Loucy (cell line): ENCODE data around the gene ARHGAP6.

Experiments used
- H2AFZ ChIP-seq: fragments of 200-600 bp; sonication (generic); 2 replicates; pipeline ENCODE4 v1.6.0; 2016; ENCODE audit warnings: antibody characterized with exemption, mild to moderate bottlenecking, low read length, moderate library complexity
- H3F3A ChIP-seq: fragments of 200-600 bp; 2 replicates; pipeline ENCODE4 v1.6.0; 2016; ENCODE audit warnings: antibody characterized with exemption, low read depth, mild to moderate bottlenecking
- H3K27me3 ChIP-seq: fragments of 200-600 bp; sonication (generic); 2 replicates; pipeline ENCODE4 v1.6.1; 2014; ENCODE audit warnings: low read length, mild to moderate bottlenecking; ENCODE audit not compliant: insufficient read depth, poor library complexity, severe bottlenecking
- H3K36me3 ChIP-seq: fragments of 200-600 bp; sonication (generic); 2 replicates; pipeline ENCODE4 v1.6.1; 2016; ENCODE audit warnings: low read length; ENCODE audit not compliant: insufficient read depth
- H3K4me1 ChIP-seq: fragments of 200-600 bp; sonication (generic); 2 replicates; pipeline ENCODE4 v1.5.1; 2014; ENCODE audit warnings: low read length, mild to moderate bottlenecking; ENCODE audit not compliant: insufficient read depth, poor library complexity, severe bottlenecking
- H3K4me2 ChIP-seq: fragments of 200-600 bp; sonication (generic); 2 replicates; pipeline ENCODE4 v1.6.0; 2014; ENCODE audit warnings: antibody characterized with exemption, low read length, low read depth, mild to moderate bottlenecking; ENCODE audit not compliant: poor library complexity, severe bottlenecking
- H3K4me3 ChIP-seq: fragments of 200-600 bp; sonication (generic); 2 replicates; pipeline ENCODE4 v1.5.1; 2014; ENCODE audit warnings: low read length, mild to moderate bottlenecking, mixed read lengths; ENCODE audit not compliant: poor library complexity, severe bottlenecking
- H3K79me2 ChIP-seq: fragments of 200-600 bp; sonication (generic); 2 replicates; pipeline ENCODE4 v1.6.1; 2014; ENCODE audit warnings: low read length; ENCODE audit not compliant: insufficient read depth
- H3K9ac ChIP-seq: fragments of 200-600 bp; sonication (generic); 2 replicates; pipeline ENCODE4 v1.6.0; 2014; ENCODE audit warnings: mild to moderate bottlenecking, low read depth, low read length, moderate library complexity; ENCODE audit not compliant: poor library complexity, severe bottlenecking
- H3K9me2 ChIP-seq: fragments of 200-600 bp; sonication (generic); replicated peaks from 2 replicates; pipeline ENCODE4 v1.6.1; 2016; ENCODE audit warnings: low read depth, low read length, mixed read lengths
- H3K9me3 ChIP-seq: fragments of 200-600 bp; sonication (generic); 2 replicates; pipeline ENCODE4 v1.6.1; 2014; ENCODE audit warnings: mild to moderate bottlenecking, antibody characterized with exemption, low read length, low read depth; ENCODE audit not compliant: insufficient read depth
- H4K20me1 ChIP-seq: fragments of 200-600 bp; sonication (generic); 2 replicates; pipeline ENCODE4 v1.6.0; 2014; ENCODE audit warnings: antibody characterized with exemption, low read length, mild to moderate bottlenecking; ENCODE audit not compliant: insufficient read depth, poor library complexity, severe bottlenecking
- CTCF ChIP-seq: fragments of 200-600 bp; sonication (generic); conservative IDR thresholded peaks from 2 replicates; pipeline ENCODE4 v1.5.1; 2014; ENCODE audit warnings: mild to moderate bottlenecking, antibody characterized with exemption, low read length
- EZH2phosphoT487 ChIP-seq: fragments of 200-600 bp; IDR thresholded peaks from 2 replicates; pipeline ENCODE4 v1.6.1; 2018; ENCODE audit warnings: antibody characterized with exemption, mild to moderate bottlenecking, moderate library complexity, borderline replicate concordance

Gene ARHGAP6

DNA sequence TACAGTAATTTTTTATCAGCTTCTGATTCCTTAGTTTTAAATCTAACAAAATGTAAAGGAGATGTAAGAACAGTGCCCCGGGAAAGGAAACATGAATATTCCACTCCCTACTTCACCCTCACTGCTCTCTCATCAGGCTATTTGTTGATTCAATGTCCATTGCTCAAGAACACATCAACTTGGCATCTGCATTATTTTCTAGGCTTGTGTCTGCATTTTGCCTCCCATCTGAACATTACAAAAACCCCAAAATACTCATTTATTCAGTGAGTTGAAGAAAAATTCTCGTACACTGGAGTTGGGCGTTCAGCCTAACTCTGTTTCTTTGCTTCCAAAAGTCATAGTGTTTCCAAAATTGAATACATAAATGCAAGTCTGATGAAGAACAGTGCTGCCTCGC lies 25.6 kb downstream of the ARHGAP6 start:
- H3K9me3 ChIP-seq: no peaks in the 10 kb centered on the region
- H3K4me2 ChIP-seq: no peak overlapping the region
- TF ChIP-seq CTCF: no peak
- no peak for TF ChIP-seq EZH2phosphoT487
- H3F3A ChIP-seq: no peaks in the 10 kb centered on the region
- H4K20me1 ChIP-seq: no peaks in the 10 kb centered on the region
- H3K4me3 ChIP-seq: no peak overlapping the region
- no peaks in the 10 kb centered on the region for H3K36me3 ChIP-seq
- no peak overlapping the region for H3K9ac ChIP-seq
- no peak overlapping the region for H2AFZ ChIP-seq
- H3K9me2 ChIP-seq: no peaks in the 10 kb centered on the region
- H3K27me3 ChIP-seq: no peaks in the 10 kb centered on the region
- H3K79me2 ChIP-seq: no peaks in the 10 kb centered on the region
- H3K4me1 ChIP-seq: no peaks in the 10 kb centered on the region

DNA sequence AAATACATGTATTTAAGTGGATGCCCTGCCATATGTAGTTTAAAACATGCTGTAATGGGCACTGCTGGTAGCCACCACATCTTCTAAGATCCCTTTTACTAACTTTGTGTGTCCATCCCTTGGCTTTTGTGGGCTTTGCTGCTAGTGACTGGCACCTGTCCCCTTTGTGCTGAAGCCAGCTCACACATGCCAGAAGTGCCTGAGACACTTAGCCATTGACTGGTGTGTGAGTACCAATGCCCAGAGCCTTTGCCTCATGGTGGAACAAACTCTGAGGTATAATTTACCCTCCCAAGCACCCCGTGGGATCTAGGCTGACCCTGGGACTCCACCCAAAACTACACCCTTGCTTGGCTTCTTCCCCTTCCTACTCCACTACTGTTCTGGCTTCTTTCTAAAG lies 33.0 kb downstream of the ARHGAP6 start:
- Histone ChIP-seq H3K4me2 (no peak overlapping the region), H3K9ac (no peak overlapping the region), H3K9me2 (no peaks in the 10 kb centered on the region), H3K36me3 (no peaks in the 10 kb centered on the region), H3K79me2 (no peaks in the 10 kb centered on the region), H3F3A (no peaks in the 10 kb centered on the region), H3K4me1 (no peaks in the 10 kb centered on the region), H3K9me3 (no peaks in the 10 kb centered on the region), H3K4me3 (no peak overlapping the region), H2AFZ (no peak overlapping the region), H3K27me3 (no peaks in the 10 kb centered on the region), H4K20me1 (no peaks in the 10 kb centered on the region)
- no peak for TF ChIP-seq CTCF
- no peak for TF ChIP-seq EZH2phosphoT487

- no peak overlapping the region for H3K4me2 ChIP-seq
- no peaks in the 10 kb centered on the region for H3K4me1 ChIP-seq
- no peak overlapping the region for H3K9ac ChIP-seq
- H3K27me3 ChIP-seq: no peaks in the 10 kb centered on the region
- H4K20me1 ChIP-seq: no peaks in the 10 kb centered on the region
- no peak overlapping the region for H2AFZ ChIP-seq
- no peaks in the 10 kb centered on the region for H3K9me2 ChIP-seq
- no peak overlapping the region for H3K4me3 ChIP-seq
- no peaks in the 10 kb centered on the region for H3K79me2 ChIP-seq
- no peaks in the 10 kb centered on the region for H3F3A ChIP-seq
- H3K9me3 ChIP-seq: no peaks in the 10 kb centered on the region
- no peaks in the 10 kb centered on the region for H3K36me3 ChIP-seq
- TF ChIP-seq CTCF: no peak
- TF ChIP-seq EZH2phosphoT487: no peak
Observed at GRCh38 chrX:11629593-11630211, 36.0 kb downstream of the ARHGAP6 start.
